ENCODE data around the gene UBXN7.
"Not testable (repeated sequence)": the region's sequence is repeated elsewhere in the genome, so short reads cannot be mapped to it uniquely, and the experiment has no call there.

Gene UBXN7

DNA sequence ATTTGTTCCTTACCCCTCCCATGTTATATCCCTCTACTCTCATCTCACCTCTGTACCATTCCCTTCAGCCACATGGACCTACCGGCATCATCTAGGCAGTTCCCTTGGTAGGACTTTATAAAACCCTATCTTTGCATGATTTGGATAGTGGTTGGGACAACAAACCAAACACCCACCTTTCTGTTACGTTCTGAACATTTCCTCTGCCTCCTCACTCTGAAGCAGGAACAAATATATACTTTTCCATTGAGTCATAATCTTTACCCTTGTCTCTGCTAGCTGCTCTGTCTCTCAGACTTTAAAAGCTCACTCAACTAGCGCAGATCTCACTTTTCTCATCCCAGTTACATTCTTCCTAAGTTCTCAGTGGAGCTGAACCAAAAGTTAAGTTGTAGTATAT lies 17.8 kb downstream of the UBXN7 start:
- no peak for DNase-seq

DNA sequence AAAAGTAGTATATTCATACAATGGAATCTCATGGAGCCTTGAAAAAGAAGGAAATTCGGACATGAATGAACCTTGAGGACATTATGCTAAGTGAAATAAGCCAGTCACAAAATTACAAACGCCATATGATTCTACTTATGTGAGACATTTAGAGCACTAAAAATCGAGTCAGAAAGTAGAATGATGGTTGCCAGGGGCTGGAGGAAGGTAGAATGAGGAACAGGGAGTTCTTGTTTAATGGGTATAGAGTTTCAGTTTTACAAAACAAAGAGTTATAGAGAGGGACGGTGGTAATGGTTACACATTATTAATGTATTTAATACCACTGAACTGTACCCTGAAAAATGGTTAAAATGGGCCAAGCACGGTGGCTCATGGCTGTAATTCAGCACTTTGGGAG lies 19.5 kb downstream of the UBXN7 start:
- no peak for DNase-seq

GRCh38 chr3:196409409-196409808 lies 22.8 kb downstream of the UBXN7 start:
- no peak for DNase-seq

GRCh38 chr3:196408565-196409300 lies 23.5 kb downstream of the UBXN7 start:
- DNase-seq = no peak

DNA sequence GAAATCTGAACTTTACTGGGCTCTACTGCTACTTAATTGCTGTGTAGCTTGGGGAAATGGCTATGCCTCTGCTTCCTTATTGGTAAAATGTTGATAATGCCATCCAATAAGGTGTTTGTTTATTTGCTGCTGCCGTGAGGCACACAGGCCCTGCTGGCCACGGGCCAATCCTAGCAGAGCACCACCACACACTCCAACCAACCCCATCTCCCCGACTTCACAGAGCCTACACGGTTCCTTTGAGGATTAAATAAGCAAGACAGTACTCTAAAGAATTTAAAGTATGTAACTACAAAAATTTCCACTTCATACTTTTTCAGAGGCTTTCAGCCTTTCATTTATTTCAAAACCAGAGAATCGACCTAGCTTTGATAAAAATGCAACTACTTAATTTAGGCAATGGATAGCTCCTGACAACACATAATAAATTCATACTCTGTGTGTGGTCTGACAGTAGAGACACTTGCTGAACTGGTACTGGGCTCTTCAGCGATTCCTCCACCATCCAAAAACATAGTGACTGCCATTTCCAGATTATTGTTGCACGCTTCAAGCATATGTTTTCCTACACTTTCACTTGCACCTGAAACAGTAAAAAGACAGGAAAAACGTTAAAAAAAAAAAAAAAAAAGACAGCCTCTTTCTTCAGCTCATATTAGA lies 25.3 kb downstream of the UBXN7 start:
- no peak for DNase-seq

DNA sequence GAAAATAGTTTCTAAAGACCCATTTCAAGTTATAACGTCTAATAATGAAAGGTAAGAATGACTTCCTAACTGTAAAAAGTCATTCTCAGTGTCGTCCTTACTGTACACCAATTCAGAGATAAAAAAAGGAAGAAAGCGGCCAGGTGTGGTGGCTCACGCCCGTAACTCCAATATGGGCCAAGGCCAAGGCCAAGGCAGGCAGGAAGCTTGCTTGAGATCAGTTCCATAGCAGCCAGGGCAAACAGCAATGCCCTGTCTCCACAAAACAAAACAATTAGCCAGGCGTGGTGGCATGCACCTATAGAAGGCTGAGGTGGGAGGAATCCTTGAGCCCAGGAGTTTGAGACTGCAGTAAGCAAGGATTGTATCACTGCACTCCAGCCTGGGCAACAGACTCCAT lies 31.9 kb downstream of the UBXN7 start:
- no peak for DNase-seq

DNA sequence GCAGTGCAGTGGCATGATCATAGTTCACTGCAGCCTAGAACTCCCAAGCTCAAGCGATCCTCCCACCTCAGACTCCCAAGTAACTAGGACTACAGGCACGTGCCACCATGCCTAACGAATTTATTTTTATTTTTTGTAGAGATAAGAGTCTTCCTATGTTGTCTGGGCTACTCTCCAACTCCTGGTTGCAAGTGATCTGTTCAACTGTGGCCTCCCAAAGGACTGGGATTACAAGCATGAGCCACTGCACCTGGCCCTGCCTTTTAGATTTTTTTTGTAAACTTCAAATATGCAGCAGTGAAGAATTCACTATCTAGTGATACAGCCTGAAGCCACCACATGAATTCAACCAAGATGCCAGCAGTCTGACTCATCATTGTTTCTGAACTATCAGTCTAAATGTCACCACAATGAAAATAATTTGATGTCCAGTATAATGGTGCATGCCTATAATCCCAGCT lies 32.7 kb downstream of the UBXN7 start:
- no peak for DNase-seq

- no peak for DNase-seq
Measured at GRCh38 chr3:196398782-196399181, 33.4 kb downstream of the UBXN7 start.

GRCh38 chr3:196397941-196398340 lies 34.3 kb downstream of the UBXN7 start:
- no peak for DNase-seq

DNA sequence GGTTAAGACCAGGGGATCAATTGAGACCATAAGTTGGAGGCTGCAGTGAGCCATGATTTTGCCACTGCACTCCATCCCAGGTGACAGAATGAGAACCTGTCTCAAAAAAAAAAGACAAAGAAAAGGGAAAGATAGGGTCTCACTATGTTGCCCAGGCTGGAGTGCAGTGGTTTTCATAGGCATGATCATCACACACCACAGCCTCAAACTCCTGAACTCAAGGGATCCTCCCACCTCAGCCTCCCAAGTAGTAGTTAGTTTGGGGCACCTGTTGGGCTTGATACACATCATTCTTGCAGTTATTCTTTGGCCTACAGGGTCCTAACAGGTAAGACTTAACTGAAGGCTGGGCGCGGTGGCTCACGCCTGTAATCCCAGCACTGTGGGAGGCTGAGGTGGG lies 42.1 kb downstream of the UBXN7 start:
- no peak for DNase-seq

DNA sequence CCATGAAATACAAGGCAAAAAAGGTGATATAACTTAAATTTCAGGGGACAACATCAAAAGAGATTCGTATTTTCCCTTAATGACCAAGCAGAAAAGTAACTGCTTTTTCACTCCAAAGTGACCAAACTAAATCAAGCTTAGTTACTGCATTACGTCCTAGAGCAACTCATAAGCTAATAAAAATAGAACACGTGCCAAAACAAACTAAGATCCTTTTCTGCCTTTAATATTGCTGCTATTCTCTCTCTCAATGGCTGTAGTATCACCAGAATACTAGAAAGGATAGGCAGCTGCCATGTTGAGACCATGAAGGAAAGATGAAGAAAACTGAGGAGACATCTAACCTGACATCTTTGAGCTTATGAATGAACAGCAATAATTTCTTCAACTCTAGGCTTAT lies 43.3 kb downstream of the UBXN7 start:
- no peak for DNase-seq

- DNase-seq = not testable (repeated sequence)
Measured at GRCh38 chr3:196387941-196388340, 44.3 kb downstream of the UBXN7 start.

DNA sequence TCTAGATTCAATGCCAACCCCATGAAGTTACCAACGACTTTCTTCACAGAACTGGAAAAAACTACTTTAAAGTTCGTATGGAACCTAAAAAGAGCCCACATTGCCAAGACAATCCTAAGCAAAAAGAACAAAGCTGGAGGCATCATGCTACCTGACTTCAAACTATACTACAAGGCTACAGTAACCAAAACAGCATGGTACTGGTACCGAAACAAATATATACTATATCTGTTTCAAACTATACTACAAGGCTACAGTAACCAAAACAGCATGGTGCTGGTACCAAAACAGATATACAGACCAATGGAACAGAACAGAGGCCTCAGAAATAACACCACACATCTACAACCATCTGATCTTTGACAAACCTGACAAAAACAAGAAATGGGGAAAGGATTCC lies 45.4 kb downstream of the UBXN7 start:
- DNase-seq = not testable (repeated sequence)

DNA sequence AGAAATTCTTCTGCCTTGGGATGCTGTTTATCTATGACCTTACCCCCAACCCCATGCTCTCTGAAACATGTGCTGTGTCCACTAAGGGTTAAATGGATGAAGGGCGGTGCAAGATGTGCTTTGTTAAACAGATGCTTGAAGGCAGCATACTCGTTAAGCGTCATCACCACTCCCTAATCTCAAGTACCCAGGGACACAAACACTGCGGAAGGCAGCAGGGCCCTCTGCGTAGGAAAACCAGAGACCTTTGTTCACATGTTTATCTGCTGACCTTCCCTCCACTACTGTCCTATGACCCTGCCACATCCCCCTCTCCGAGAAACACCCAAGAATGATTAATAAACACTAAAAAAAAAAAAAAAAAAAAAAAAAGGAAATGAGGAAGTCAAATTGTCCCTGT lies 46.2 kb downstream of the UBXN7 start:
- DNase-seq = not testable (repeated sequence)

DNA sequence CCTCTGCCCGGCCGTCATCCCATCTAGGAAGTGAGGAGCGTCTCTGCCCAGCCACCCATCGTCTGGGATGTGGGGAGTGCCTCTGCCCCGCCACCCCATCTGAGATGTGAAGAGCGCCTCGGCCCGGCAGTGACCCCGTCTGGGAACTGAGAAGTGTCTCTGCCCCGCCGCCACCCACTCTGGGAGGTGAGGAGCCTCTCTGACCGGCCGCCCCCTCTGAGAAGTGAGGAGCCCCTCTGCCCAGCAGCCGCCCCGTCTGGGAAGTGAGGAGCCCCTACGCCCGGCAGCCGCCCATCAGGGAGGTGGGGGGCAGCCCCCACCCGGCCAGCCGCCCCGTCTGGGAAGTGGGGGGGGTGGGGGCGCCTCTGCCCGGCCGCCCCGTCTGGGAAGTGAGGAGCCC lies 46.8 kb downstream of the UBXN7 start:
- DNase-seq = not testable (repeated sequence)

DNA sequence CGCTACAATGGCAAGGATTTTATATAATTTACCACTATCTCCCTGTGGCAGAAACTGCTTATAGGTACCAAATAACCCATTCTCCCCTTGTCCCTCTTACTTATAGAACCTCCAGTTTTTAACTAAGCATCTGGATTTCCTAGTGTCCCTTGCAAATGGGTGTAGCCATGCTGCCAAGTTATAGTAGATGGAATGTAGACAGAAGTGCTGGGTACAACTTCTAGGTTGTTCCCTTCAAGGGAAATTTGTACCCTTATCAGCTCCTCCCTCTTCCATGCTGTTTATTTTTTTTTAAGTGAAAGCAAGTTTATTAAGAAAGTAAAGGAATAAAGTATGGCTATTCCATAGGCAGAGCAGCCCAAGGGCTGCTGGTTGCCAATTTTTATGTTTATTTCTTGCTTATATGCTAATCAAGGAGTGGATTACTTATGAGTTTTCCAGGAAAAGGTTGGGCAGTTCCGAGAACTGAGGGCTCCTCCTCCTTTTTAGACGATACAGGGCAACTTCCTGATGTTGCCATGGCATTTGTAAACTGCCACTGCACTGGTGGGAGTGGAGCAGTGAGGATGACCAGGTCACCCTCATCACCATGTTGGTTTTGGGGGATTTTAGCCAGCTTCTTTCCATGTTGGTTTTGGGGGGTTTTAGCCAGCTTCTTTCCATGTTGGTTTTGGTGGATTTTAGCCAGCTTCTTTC lies 53.9 kb downstream of the UBXN7 start:
- no peak for DNase-seq

DNA sequence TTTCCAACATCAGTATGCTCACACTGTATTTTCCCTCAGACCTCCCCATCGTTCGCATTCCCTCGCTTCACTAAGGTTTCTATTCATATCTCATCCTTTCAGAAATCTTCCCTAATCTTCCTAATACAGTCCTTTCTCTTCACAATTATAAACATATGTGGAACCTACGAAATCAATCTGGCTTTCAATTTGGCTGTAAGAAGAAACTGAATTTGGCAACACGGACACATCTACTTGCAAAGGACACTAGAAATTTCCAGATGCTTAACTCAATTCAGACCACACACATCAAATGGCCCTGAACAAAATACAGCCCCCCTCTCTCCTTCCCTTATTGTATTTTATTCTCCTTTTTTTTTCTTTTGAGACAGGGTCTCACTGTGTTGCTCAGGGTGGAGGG lies 54.9 kb downstream of the UBXN7 start:
- DNase-seq = no peak

GRCh38 chr3:196365736-196366135 lies 66.5 kb downstream of the UBXN7 start:
- DNase-seq = no peak

- peak; percentile 56 for DNase-seq
Measured at GRCh38 chr3:196360586-196360985, 71.6 kb downstream of the UBXN7 start.

DNA sequence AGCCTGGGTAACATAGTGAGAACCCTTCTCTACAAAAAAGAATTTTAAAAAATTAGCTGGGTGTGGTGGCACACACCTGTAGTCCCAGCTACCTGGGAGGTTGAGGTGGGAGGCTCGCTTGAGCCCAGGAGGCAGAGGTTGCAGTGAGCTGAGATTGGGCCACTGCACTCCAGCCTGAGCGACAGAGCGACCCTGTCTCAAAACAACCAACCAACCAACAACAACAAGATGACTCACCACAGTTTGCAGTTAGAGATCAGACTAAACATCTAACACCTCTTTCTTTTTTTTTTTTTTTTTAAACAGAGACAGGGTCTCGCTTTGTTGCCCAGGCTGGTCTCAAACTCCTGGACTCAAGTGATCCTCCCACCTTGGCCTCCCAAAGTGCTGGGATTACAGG lies 73.7 kb downstream of the UBXN7 start:
- DNase-seq = not testable (repeated sequence)

DNA sequence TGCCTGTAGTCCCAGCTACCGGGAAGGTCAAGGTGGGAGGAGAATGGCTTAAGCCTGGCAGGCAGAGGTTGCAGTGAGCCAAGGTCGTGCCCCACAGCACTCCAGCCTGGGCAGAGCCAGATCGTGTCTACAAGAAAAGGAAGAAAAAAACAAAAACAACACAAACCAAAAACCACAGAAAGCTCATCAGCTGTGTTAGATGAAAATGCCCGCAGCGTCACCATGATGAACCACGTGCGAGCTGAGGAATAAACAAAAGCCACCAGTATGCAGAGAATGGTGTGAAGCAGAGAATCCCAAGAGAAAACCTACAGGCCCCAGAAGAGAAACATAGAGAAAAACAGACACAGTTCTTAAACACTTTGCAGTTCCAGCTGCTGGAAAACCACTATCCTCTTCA lies 74.3 kb downstream of the UBXN7 start:
- DNase-seq = no peak

GRCh38 chr3:196356556-196356955 lies 75.7 kb downstream of the UBXN7 start:
- DNase-seq = no peak

- DNase-seq = no peak
Measured at GRCh38 chr3:196355668-196356067, 76.6 kb downstream of the UBXN7 start.

GRCh38 chr3:196354132-196354531 lies 78.1 kb downstream of the UBXN7 start:
- DNase-seq = no peak

Data from DMS79 (cell line).